HCT116 (cell line): Measurements from ENCODE around the gene FAM131A. TPM values are rescaled to one million over a fixed set of nuclear protein-coding genes. Genes with fewer than 3 reads are reported as not detected.

Experiments
- ATAC-seq: fragments of 200-7000 bp; cut with Tn5 transposase; 2 replicates; pipeline ENCODE4 v1.9.1; 2020; ENCODE audit warnings: mild to moderate bottlenecking, moderate library complexity
- BruUV-seq: library from RNA; stranded (reverse); fragments of 400-500 nt; replicated peaks from 2 replicates; lab custom pipeline; 2021; lab: Mats Ljungman, UMichigan
- CTCF ChIA-PET: fragments of 300-600 bp; sonication (Branson Sonifier 250); formaldehyde crosslinking; loops from one replicate; lab custom pipeline; 2021; ENCODE audit warnings: antibody characterized with exemption; lab: Charles Lee
- POLR2A ChIA-PET: fragments of 300-600, 350-600 bp; sonication (Branson Sonifier 250); formaldehyde crosslinking; loops from one replicate; lab custom pipeline; 2021; ENCODE audit warnings: antibody characterized with exemption; lab: Charles Lee
- RAD21 ChIA-PET, 2 experiments: fragments of 300-600 bp; sonication (Branson Sonifier 250); formaldehyde crosslinking; loops; one replicate each; lab custom pipeline; 2023; ENCODE audit warnings: low total read pairs in 2 of 2; ENCODE audit not compliant: uncharacterized antibody in 2 of 2, unreplicated experiment in 2 of 2, low non-redundant PET in 1 of 2; lab: Charles Lee
- DNase-seq: peaks from one replicate; pipeline ENCODE4 v3.0.0-alpha.2; 2010; ENCODE audit warnings: low read depth, low spot score
- H2AFZ ChIP-seq: fragments of 200-600 bp; shearing (Covaris generic), sonication (generic); 2 replicates; pipeline ENCODE4 v1.6.1; 2017; ENCODE audit warnings: low read depth, mixed run types, mixed read lengths, antibody characterized with exemption, low read length; ENCODE audit not compliant: poor library complexity, severe bottlenecking
- H3K27ac ChIP-seq: 2 replicates; pipeline ENCODE4 v1.5.1; 2012; ENCODE audit warnings: low read depth, low read length
- H3K27me3 ChIP-seq: fragments of 200-600 bp; sonication (generic); 2 replicates; pipeline ENCODE4 v1.6.1; 2016; ENCODE audit warnings: mixed run types, low read length, mixed read lengths; ENCODE audit not compliant: insufficient read depth
- H3K36me3 ChIP-seq, 2 experiments: fragments of 200-500 bp in 1 of 2; fragments of 200-600 bp in 1 of 2; sonication (Bioruptor generic) in 1 of 2; sonication (generic) in 1 of 2; 2 replicates each; pipeline versions ENCODE4 v1.5.1 to v1.6.1; 2014 to 2016; ENCODE audit warnings: low read length in 2 of 2, inconsistent platforms in 1 of 2, mixed read lengths in 1 of 2, mixed run types in 1 of 2; ENCODE audit not compliant: insufficient read depth in 2 of 2, control insufficient read depth in 1 of 2
- H3K4me1 ChIP-seq, 2 experiments: fragments of 200-600 bp in 1 of 2; sonication (generic) in 1 of 2; 2 replicates each; pipeline versions ENCODE4 v1.5.1 to v1.6.1; 2012 to 2017; ENCODE audit warnings: low read length in 2 of 2, inconsistent platforms in 1 of 2, mild to moderate bottlenecking in 1 of 2, mixed read lengths in 1 of 2, mixed run types in 1 of 2, moderate library complexity in 1 of 2; ENCODE audit not compliant: insufficient read depth in 2 of 2, control insufficient read depth in 1 of 2
- H3K4me2 ChIP-seq: fragments of 200-600 bp; sonication (generic); 2 replicates; pipeline ENCODE4 v1.6.1; 2017; ENCODE audit warnings: mixed run types, low read length, mixed read lengths
- H3K4me3 ChIP-seq, 2 experiments: fragments of 200-600 bp in 1 of 2; sonication (generic) in 1 of 2; replicated peaks in 1 of 2; 2 replicates each; pipeline ENCODE4 v1.5.1; 2011 to 2016; ENCODE audit warnings: low read length in 2 of 2, control low read depth in 1 of 2, low read depth in 1 of 2, mild to moderate bottlenecking in 1 of 2, mixed read lengths in 1 of 2, mixed run types in 1 of 2
- H3K79me2 ChIP-seq: fragments of 200-600 bp; sonication (generic); 2 replicates; pipeline ENCODE4 v1.6.1; 2017; ENCODE audit warnings: mild to moderate bottlenecking, mixed run types, low read length, moderate library complexity, mixed read lengths; ENCODE audit not compliant: insufficient read depth
- H3K9ac ChIP-seq: fragments of 200-600 bp; sonication (generic); 2 replicates; pipeline ENCODE4 v1.6.1; 2016; ENCODE audit warnings: low read length, mixed read lengths
- H3K9me2 ChIP-seq: fragments of 200-600 bp; sonication (generic), shearing (Covaris generic); 2 replicates; pipeline ENCODE4 v1.6.1; 2017; ENCODE audit warnings: mixed run types, mild to moderate bottlenecking, moderate library complexity; ENCODE audit not compliant: insufficient read depth
- H3K9me3 ChIP-seq, 2 experiments: fragments of 200-500 bp in 1 of 2; fragments of 200-600 bp in 1 of 2; sonication (Bioruptor generic) in 1 of 2; sonication (generic) in 1 of 2; 2 replicates each; pipeline ENCODE4 v1.6.1; 2014 to 2017; ENCODE audit warnings: low read length in 2 of 2, mixed read lengths in 2 of 2, inconsistent platforms in 1 of 2, low read depth in 1 of 2, mild to moderate bottlenecking in 1 of 2, mixed run types in 1 of 2, moderate library complexity in 1 of 2; ENCODE audit not compliant: control insufficient read depth in 1 of 2, insufficient read depth in 1 of 2
- H4K20me1 ChIP-seq: fragments of 200-600 bp; sonication (generic), shearing (Covaris generic); 2 replicates; pipeline ENCODE4 v1.6.1; 2017; ENCODE audit warnings: mixed run types, mild to moderate bottlenecking, moderate library complexity; ENCODE audit not compliant: insufficient read depth
- ATF3 ChIP-seq: IDR thresholded peaks from 2 replicates; pipeline ENCODE4 v1.6.1; 2012
- CEBPB ChIP-seq: IDR thresholded peaks from 2 replicates; pipeline ENCODE4 v1.6.1; 2012; ENCODE audit warnings: low read depth
- EGR1 ChIP-seq: IDR thresholded peaks from 2 replicates; pipeline ENCODE4 v1.6.1; 2012; ENCODE audit warnings: low read depth
- ELF1 ChIP-seq: IDR thresholded peaks from 2 replicates; pipeline ENCODE4 v1.6.1; 2012; ENCODE audit warnings: low read depth, borderline replicate concordance
- EZH2 ChIP-seq: fragments of 200-600 bp; sonication (generic); IDR thresholded peaks from 2 replicates; pipeline ENCODE4 v1.6.1; 2017; ENCODE audit warnings: antibody characterized with exemption, mixed run types
- EZH2phosphoT487 ChIP-seq: fragments of 200-600 bp; IDR thresholded peaks from 2 replicates; pipeline ENCODE4 v1.6.1; 2018; ENCODE audit warnings: antibody characterized with exemption, borderline replicate concordance
- FOSL1 ChIP-seq: IDR thresholded peaks from 2 replicates; pipeline ENCODE4 v1.6.1; 2012; ENCODE audit warnings: low read depth
- JUND ChIP-seq: IDR thresholded peaks from 2 replicates; pipeline ENCODE4 v1.6.1; 2012
- POLR2A ChIP-seq: IDR thresholded peaks from 2 replicates; pipeline ENCODE4 v1.7.0; 2011; ENCODE audit warnings: borderline replicate concordance; ENCODE audit not compliant: insufficient read depth, insufficient read length; ENCODE audit errors: extremely low read depth
- POLR2AphosphoS5 ChIP-seq: IDR thresholded peaks from 2 replicates; pipeline ENCODE4 v1.6.1; 2011; ENCODE audit warnings: mild to moderate bottlenecking, low read depth, low read length, moderate library complexity
- RAD21 ChIP-seq: IDR thresholded peaks from 2 replicates; pipeline ENCODE4 v1.6.1; 2012; ENCODE audit warnings: low read depth, mild to moderate bottlenecking
- REST ChIP-seq: IDR thresholded peaks from 2 replicates; pipeline ENCODE4 v1.6.1; 2012; ENCODE audit warnings: low read depth
- SIN3A ChIP-seq: IDR thresholded peaks from 2 replicates; pipeline ENCODE4 v1.6.1; 2012; ENCODE audit warnings: low read depth
- SP1 ChIP-seq: IDR thresholded peaks from 2 replicates; pipeline ENCODE4 v1.6.1; 2012; ENCODE audit warnings: low read depth
- ZFX ChIP-seq: fragments of 450-650 bp; IDR thresholded peaks from 2 replicates; pipeline ENCODE4 v1.6.1; 2017
- ZNF274 ChIP-seq: fragments of 200-500 bp; sonication (Bioruptor generic); IDR thresholded peaks from 2 replicates; pipeline ENCODE4 v1.6.1; 2014; ENCODE audit warnings: mild to moderate bottlenecking, low read depth, low read length, inconsistent platforms
- intact Hi-C: fragments of 100-400 bp; cut with micrococcal nuclease; formaldehyde crosslinking; loops from 2 replicates; pipeline ENCODE4 v1.10.0; 2022
- total RNA-seq: library from RNA; stranded (reverse); gene quantifications from one replicate; pipeline ENCODE4 v1.2.1, GENCODE V29; 2021; ENCODE audit not compliant: unreplicated experiment
- TF ChIP-seq, protein P1 (sequence below): IDR thresholded peaks from 2 replicates; pipeline ENCODE4 v1.6.1; 2011; ENCODE audit warnings: mild to moderate bottlenecking, low read length, moderate library complexity; ENCODE audit not compliant: insufficient replicate concordance; ENCODE audit errors: extremely low read depth

FAM131A gene
- total RNA-seq, 1 experiment from 2014 or later: 17.8 TPM

DNA sequence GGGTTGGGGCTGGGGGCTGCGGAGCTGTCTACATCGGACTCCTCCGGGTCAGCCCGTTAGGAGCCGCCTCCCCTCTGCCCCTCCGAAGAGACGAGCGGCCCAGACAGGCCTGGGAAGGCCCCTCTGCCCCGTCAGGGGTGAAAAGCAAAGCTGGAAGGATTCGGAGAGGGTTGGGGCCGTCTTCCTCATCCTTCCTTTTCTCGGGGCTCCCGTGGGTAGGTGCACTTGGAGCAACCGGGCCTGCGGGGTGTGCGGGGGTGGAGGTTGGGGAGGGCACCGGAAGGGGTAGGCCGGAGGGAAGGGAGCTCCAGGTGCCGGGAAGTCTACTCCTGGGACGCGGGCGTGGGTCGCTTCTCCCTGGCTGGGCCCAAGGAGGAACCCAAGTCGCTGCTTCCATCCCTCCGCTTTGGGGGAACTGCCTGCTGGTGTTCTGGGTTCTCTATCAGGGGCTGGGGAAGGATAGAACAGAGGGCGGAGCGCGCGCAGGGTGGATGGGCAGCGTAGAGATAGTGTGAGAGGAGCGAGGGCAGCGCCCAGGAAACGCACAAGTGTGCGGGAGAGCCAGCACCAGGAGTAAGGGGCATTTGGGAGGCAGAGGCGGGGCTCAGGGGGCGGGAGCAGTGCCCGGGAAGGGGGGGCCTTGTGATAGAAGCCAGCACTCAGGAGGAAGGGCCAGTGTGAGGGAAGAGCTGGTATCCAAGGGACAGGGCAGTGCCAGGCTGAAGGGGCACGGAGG is 24.7 kb downstream of the FAM131A start:
- ChIA-PET POLR2A (interaction anchor here (0.7 to 2.6 kb wide), 9 partner anchors 10 to 179 kb away, joined by 3 to 13 read pairs (median 4); no protein-coding TSS in a partner anchor), CTCF (interaction anchor here (0.5 to 1.5 kb wide), 5 partner anchors 10 to 190 kb away, joined by 3 to 7 read pairs (median 3); no protein-coding TSS in a partner anchor), RAD21 (interaction anchor here in 1 of 2 experiments (0.6 to 0.7 kb wide), 2 partner anchors 9 to 10 kb away, joined by 3 read pairs; no protein-coding TSS in a partner anchor)
- TF ChIP-seq ZNF274: no peak
- no peak for TF ChIP-seq SIN3A
- no peak for TF ChIP-seq ATF3
- TF ChIP-seq FOSL1: no peak
- no peak for TF ChIP-seq JUND
- TF ChIP-seq SP1: no peak
- peak; percentile 54; the same call in 1 of the 2 replicates for TF ChIP-seq POLR2AphosphoS5
- no peak for TF ChIP-seq EZH2phosphoT487
- TF ChIP-seq, protein P1, sequence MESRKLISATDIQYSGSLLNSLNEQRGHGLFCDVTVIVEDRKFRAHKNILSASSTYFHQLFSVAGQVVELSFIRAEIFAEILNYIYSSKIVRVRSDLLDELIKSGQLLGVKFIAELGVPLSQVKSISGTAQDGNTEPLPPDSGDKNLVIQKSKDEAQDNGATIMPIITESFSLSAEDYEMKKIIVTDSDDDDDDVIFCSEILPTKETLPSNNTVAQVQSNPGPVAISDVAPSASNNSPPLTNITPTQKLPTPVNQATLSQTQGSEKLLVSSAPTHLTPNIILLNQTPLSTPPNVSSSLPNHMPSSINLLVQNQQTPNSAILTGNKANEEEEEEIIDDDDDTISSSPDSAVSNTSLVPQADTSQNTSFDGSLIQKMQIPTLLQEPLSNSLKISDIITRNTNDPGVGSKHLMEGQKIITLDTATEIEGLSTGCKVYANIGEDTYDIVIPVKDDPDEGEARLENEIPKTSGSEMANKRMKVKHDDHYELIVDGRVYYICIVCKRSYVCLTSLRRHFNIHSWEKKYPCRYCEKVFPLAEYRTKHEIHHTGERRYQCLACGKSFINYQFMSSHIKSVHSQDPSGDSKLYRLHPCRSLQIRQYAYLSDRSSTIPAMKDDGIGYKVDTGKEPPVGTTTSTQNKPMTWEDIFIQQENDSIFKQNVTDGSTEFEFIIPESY: no peak
- peak; percentile 7 for TF ChIP-seq POLR2A
- no peak for TF ChIP-seq CEBPB
- TF ChIP-seq ZFX: peak; percentile 48
- TF ChIP-seq REST: no peak
- TF ChIP-seq ELF1: no peak
- TF ChIP-seq EGR1: no peak
- no peak for TF ChIP-seq RAD21
- no peak for TF ChIP-seq EZH2
- Histone ChIP-seq H3K27me3 (no peaks in the 10 kb centered on the region), H3K36me3 (peaks cover 20 to 21% of the 10 kb centered on the region in 2 experiments; a peak in 3 of 4 replicates), H3K9ac (peak overlapping the region; percentile 99), H3K9me3 (no peaks in the 10 kb centered on the region), H4K20me1 (no peaks in the 10 kb centered on the region), H3K4me3 (peak overlapping the region; percentile 95 to 96), H3K9me2 (no peaks in the 10 kb centered on the region), H3K4me2 (peak overlapping the region; percentile 99), H3K79me2 (peaks cover 47% of the 10 kb centered on the region), H3K4me1 (peaks cover 9 to 25% of the 10 kb centered on the region in 2 experiments), H2AFZ (no peak overlapping the region), H3K27ac (peak overlapping the region; percentile 96)
- BruUV-seq: TSS peak; percentile 33
- ATAC-seq (peak; percentile 36), DNase-seq (peak; percentile 63)
- intact Hi-C loops: loop anchor here (2.0 kb wide), 2 partner anchors 47 to 183 kb away; partner anchors contain the start of gene EIF4G1
